Calu3 (cell line): ENCODE results near the gene RPL29. TPM values are rescaled to one million over a fixed set of nuclear protein-coding genes. Genes with fewer than 3 reads are reported as not detected.

Experiments
- BruUV-seq: library from RNA; stranded (reverse); fragments of 400-500 nt; replicated peaks from 2 replicates; lab custom pipeline; 2021; lab: Mats Ljungman, UMichigan
- CTCF ChIA-PET: fragments of 300-600 bp; sonication (Branson Sonifier 250); formaldehyde crosslinking; loops from one replicate; lab custom pipeline; 2022; ENCODE audit warnings: antibody characterized with exemption; lab: Charles Lee
- DNase-seq: peaks from one replicate; pipeline ENCODE4 v3.0.0; 2022
- H3K27ac Mint-ChIP-seq: one replicate; pipeline ENCODE4 v1.8.0; 2022; ENCODE audit warnings: mixed read lengths; ENCODE audit not compliant: unreplicated experiment
- H3K27me3 Mint-ChIP-seq: one replicate; pipeline ENCODE4 v1.8.0; 2022; ENCODE audit warnings: mixed read lengths; ENCODE audit not compliant: unreplicated experiment
- H3K36me3 Mint-ChIP-seq: one replicate; pipeline ENCODE4 v1.8.0; 2022; ENCODE audit warnings: mild to moderate bottlenecking, moderate library complexity, mixed read lengths; ENCODE audit not compliant: insufficient read depth, unreplicated experiment
- H3K4me1 Mint-ChIP-seq: one replicate; pipeline ENCODE4 v1.8.0; 2022; ENCODE audit warnings: mild to moderate bottlenecking, low read depth, mixed read lengths; ENCODE audit not compliant: unreplicated experiment
- H3K4me3 Mint-ChIP-seq: one replicate; pipeline ENCODE4 v1.8.0; 2022; ENCODE audit warnings: mild to moderate bottlenecking, low read depth, moderate library complexity, mixed read lengths; ENCODE audit not compliant: unreplicated experiment
- H3K9me3 Mint-ChIP-seq: one replicate; pipeline ENCODE4 v1.8.0; 2022; ENCODE audit warnings: low read depth, mixed read lengths; ENCODE audit not compliant: unreplicated experiment
- CTCF ChIP-seq: fragments of 200-600 bp; IDR thresholded peaks from one replicate; pipeline ENCODE4 v1.8.0; 2022; ENCODE audit warnings: antibody characterized with exemption; ENCODE audit not compliant: unreplicated experiment
- intact Hi-C: fragments of 100-400 bp; cut with micrococcal nuclease; formaldehyde crosslinking; loops from one replicate; pipeline ENCODE4 v1.10.0; 2022; ENCODE audit not compliant: unreplicated experiment
- total RNA-seq: library from RNA; stranded (reverse); gene quantifications from 2 replicates; pipeline ENCODE4 v1.2.3, GENCODE V29; 2022

Gene RPL29
- total RNA-seq, 1 experiment from 2014 or later = 782 TPM

- CTCF ChIA-PET = no interaction called here
- no peak for TF ChIP-seq CTCF
- H3K36me3 Mint-ChIP-seq = peaks cover 2% of the 10 kb centered on the region
- intact Hi-C loops = no loop called here
- H3K4me3 Mint-ChIP-seq = no peak overlapping the region
- no TSS peak for BruUV-seq
- no peak overlapping the region for H3K27ac Mint-ChIP-seq
- H3K27me3 Mint-ChIP-seq = peaks cover 24% of the 10 kb centered on the region
- DNase-seq = no peak
- no peaks in the 10 kb centered on the region for H3K9me3 Mint-ChIP-seq
- H3K4me1 Mint-ChIP-seq = peaks cover 2% of the 10 kb centered on the region
Observed at GRCh38 chr3:51948016-51948580, 47.6 kb downstream of the RPL29 start.

GRCh38 chr3:51947215-51947900, 48.3 kb downstream of the RPL29 start:
- H3K27me3 Mint-ChIP-seq = peaks cover 17% of the 10 kb centered on the region
- no peak overlapping the region for H3K4me3 Mint-ChIP-seq
- no peak for DNase-seq
- CTCF ChIA-PET = no interaction called here
- H3K36me3 Mint-ChIP-seq = peaks cover 9% of the 10 kb centered on the region
- H3K9me3 Mint-ChIP-seq = no peaks in the 10 kb centered on the region
- TF ChIP-seq CTCF = no peak
- BruUV-seq = no TSS peak
- no peak overlapping the region for H3K27ac Mint-ChIP-seq
- H3K4me1 Mint-ChIP-seq = peaks cover 6% of the 10 kb centered on the region
- intact Hi-C loops = no loop called here

- H3K27ac Mint-ChIP-seq = no peak overlapping the region
- TF ChIP-seq CTCF = no peak
- peaks cover 11% of the 10 kb centered on the region for H3K27me3 Mint-ChIP-seq
- no peaks in the 10 kb centered on the region for H3K9me3 Mint-ChIP-seq
- CTCF ChIA-PET = no interaction called here
- BruUV-seq = no TSS peak
- H3K36me3 Mint-ChIP-seq = peaks cover 15% of the 10 kb centered on the region
- H3K4me3 Mint-ChIP-seq = no peak overlapping the region
- H3K4me1 Mint-ChIP-seq = peaks cover 6% of the 10 kb centered on the region
- intact Hi-C loops = no loop called here
- DNase-seq = no peak
Observed at GRCh38 chr3:51946796-51947195, 48.9 kb downstream of the RPL29 start.

- Mint-ChIP-seq H3K4me3 (no peak overlapping the region), H3K4me1 (peaks cover 7% of the 10 kb centered on the region), H3K9me3 (no peaks in the 10 kb centered on the region), H3K36me3 (peaks cover 21% of the 10 kb centered on the region), H3K27ac (no peak overlapping the region), H3K27me3 (peaks cover 4% of the 10 kb centered on the region)
- intact Hi-C loops = no loop called here
- no peak for DNase-seq
- BruUV-seq = no TSS peak
- TF ChIP-seq CTCF = no peak
- CTCF ChIA-PET = interaction anchor here (0.6 kb wide), 1 partner anchor 66 kb away, joined by 6 read pairs; no protein-coding TSS in a partner anchor
Observed at GRCh38 chr3:51945926-51946705, 49.6 kb downstream of the RPL29 start.
